Stimulated activated CD4-positive, alpha-beta T cell treated with anti-CD3 and anti-CD28 coated beads, Interleukin-15, amount 100 ng/mL, for 1 hour (primary cell): Measurements from ENCODE around the gene ABHD2.

Experiments used
- DNase-seq, 2 donors: peaks; one replicate each; pipeline ENCODE4 v3.0.0-alpha.2; 2020; ENCODE audit warnings: low read depth in 1 of 2, low spot score in 1 of 2

The ABHD2 gene

GRCh38 chr15:89187301-89187985 lies 99.2 kb downstream of the ABHD2 start:
- no peak for DNase-seq

GRCh38 chr15:89187986-89188514 lies 99.8 kb downstream of the ABHD2 start:
- DNase-seq = no peak

GRCh38 chr15:89192136-89192535 lies 103.9 kb downstream of the ABHD2 start:
- no peak for DNase-seq

- DNase-seq = no peak
Observed at GRCh38 chr15:89192766-89193165, 104.5 kb downstream of the ABHD2 start.

GRCh38 chr15:89194608-89195007 lies 106.4 kb downstream of the ABHD2 start:
- DNase-seq = no peak

- DNase-seq = no peak
Observed at GRCh38 chr15:89195836-89196235, 107.6 kb downstream of the ABHD2 start.

GRCh38 chr15:89196241-89196640 lies 108.0 kb downstream of the ABHD2 start:
- DNase-seq = no peak

GRCh38 chr15:89196994-89197393 lies 108.7 kb downstream of the ABHD2 start:
- no peak for DNase-seq

GRCh38 chr15:89197503-89197971 lies 109.3 kb downstream of the ABHD2 start:
- DNase-seq = no peak

- no peak for DNase-seq
Observed at GRCh38 chr15:89198196-89198595, 109.9 kb downstream of the ABHD2 start.

- DNase-seq = no peak
Observed at GRCh38 chr15:89198934-89199333, 110.7 kb downstream of the ABHD2 start.

GRCh38 chr15:89199746-89200145 lies 111.5 kb downstream of the ABHD2 start:
- no peak for DNase-seq

GRCh38 chr15:89200182-89200581 lies 111.9 kb downstream of the ABHD2 start:
- DNase-seq = no peak

GRCh38 chr15:89201465-89202005 lies 113.3 kb downstream of the ABHD2 start:
- no peak for DNase-seq

- DNase-seq = no peak
Observed at GRCh38 chr15:89203705-89204273, 115.5 kb downstream of the ABHD2 start.

GRCh38 chr15:89205991-89206585 lies 117.8 kb downstream of the ABHD2 start:
- no peak for DNase-seq

- peak; percentile 39 to 63 for DNase-seq
Observed at GRCh38 chr15:89206908-89207331, 118.7 kb downstream of the ABHD2 start.

GRCh38 chr15:89208256-89208655 lies 120.0 kb downstream of the ABHD2 start:
- no peak for DNase-seq

- no peak for DNase-seq
Observed at GRCh38 chr15:89209057-89209456, 120.8 kb downstream of the ABHD2 start.

GRCh38 chr15:89211678-89212170 lies 123.5 kb downstream of the ABHD2 start:
- no peak for DNase-seq

- DNase-seq = no peak
Observed at GRCh38 chr15:89215627-89216026, 127.4 kb downstream of the ABHD2 start.

- DNase-seq = no peak
Observed at GRCh38 chr15:89217031-89217430, 128.8 kb downstream of the ABHD2 start.
